Thoracic aorta (tissue), 2 donors: ENCODE measurements around the gene LRP5. TPM values are rescaled to one million over a fixed set of nuclear protein-coding genes. Genes with fewer than 3 reads are reported as not detected.
A peak's percentile ranks its signal among the peaks of the same experiment; 100 is the strongest.

Experiments used
- ATAC-seq: fragments of 150-250 bp; one replicate; pipeline ENCODE4 v1.8.0; 2017; ENCODE audit warnings: low read depth; ENCODE audit not compliant: insufficient number of reproducible peaks, low FRiP score
- DNase-seq: peaks from one replicate; pipeline ENCODE4 v3.0.0-alpha.2; 2020; ENCODE audit warnings: low spot score
- H3K27ac ChIP-seq, 2 donors: fragments of 200-600 bp; sonication (generic); 1 replicate in 1 of 2; 2 replicates in 1 of 2; pipeline ENCODE4 v1.5.1; 2016; ENCODE audit warnings: mild to moderate bottlenecking in 2 of 2, moderate library complexity in 2 of 2
- H3K27me3 ChIP-seq: fragments of 200-600 bp; sonication (generic); replicated peaks from 2 replicates; pipeline ENCODE4 v1.6.0; 2016; ENCODE audit warnings: mild to moderate bottlenecking; ENCODE audit not compliant: insufficient read depth
- H3K36me3 ChIP-seq: fragments of 200-600 bp; sonication (generic); one replicate; pipeline ENCODE4 v1.5.1; 2016
- H3K4me1 ChIP-seq, 2 donors: fragments of 200-600 bp; sonication (generic); 1 replicate in 1 of 2; 2 replicates in 1 of 2; pipeline versions ENCODE4 v1.5.1 to v1.6.0; 2016; ENCODE audit warnings: low read depth in 2 of 2, mild to moderate bottlenecking in 1 of 2; ENCODE audit not compliant: control insufficient read depth in 1 of 2
- H3K4me3 ChIP-seq: fragments of 200-600 bp; sonication (generic); 2 replicates; pipeline ENCODE4 v1.5.1; 2016; ENCODE audit warnings: mild to moderate bottlenecking
- H3K9me3 ChIP-seq: fragments of 200-600 bp; sonication (generic); 2 replicates; pipeline ENCODE4 v1.5.1; 2016
- CTCF ChIP-seq: fragments of 200-600 bp; sonication (generic); IDR thresholded peaks from one replicate; pipeline ENCODE4 v1.5.1; 2019; ENCODE audit warnings: antibody characterized with exemption
- total RNA-seq, 2 donors: library from RNA; depleted of rRNA; stranded (reverse); fragments of >200 nt; gene quantifications; one replicate each; pipeline versions ENCODE4 v1.1.0 to v1.2.3, GENCODE V29; 2016

The LRP5 gene
- total RNA-seq, 2 donors from 2014 or later: 67.2 to 99.1 TPM

- no peaks in the 10 kb centered on the region for H3K27me3 ChIP-seq
- no peak for TF ChIP-seq CTCF
- no peaks in the 10 kb centered on the region for H3K9me3 ChIP-seq
- peak overlapping the region in 1 of 2 donors; percentile 10 for H3K27ac ChIP-seq
- DNase-seq (no peak), ATAC-seq (no peak)
- peaks cover 48% of the 10 kb centered on the region for H3K36me3 ChIP-seq
- H3K4me1 ChIP-seq: peaks cover 6 to 13% of the 10 kb centered on the region in 2 donors
- no peak overlapping the region for H3K4me3 ChIP-seq
These were observed 125.7 kb downstream of the LRP5 start for GRCh38 chr11:68437927-68438657.

GRCh38 chr11:68438658-68439259 lies 126.4 kb downstream of the LRP5 start:
- Histone ChIP-seq H3K27ac (no peak overlapping the region), H3K4me1 (peaks cover 6 to 13% of the 10 kb centered on the region in 2 donors), H3K4me3 (no peak overlapping the region), H3K27me3 (no peaks in the 10 kb centered on the region), H3K36me3 (peaks cover 48% of the 10 kb centered on the region), H3K9me3 (no peaks in the 10 kb centered on the region)
- ATAC-seq (no peak), DNase-seq (no peak)
- no peak for TF ChIP-seq CTCF

GRCh38 chr11:68439355-68440065 lies 127.1 kb downstream of the LRP5 start:
- Histone ChIP-seq H3K27ac (no peak overlapping the region), H3K36me3 (peaks cover 48% of the 10 kb centered on the region), H3K27me3 (no peaks in the 10 kb centered on the region), H3K4me3 (no peak overlapping the region), H3K9me3 (no peaks in the 10 kb centered on the region), H3K4me1 (peaks cover 6 to 13% of the 10 kb centered on the region in 2 donors)
- no peak for DNase-seq
- no peak for ATAC-seq
- no peak for TF ChIP-seq CTCF

GRCh38 chr11:68440224-68440623 lies 127.8 kb downstream of the LRP5 start:
- Histone ChIP-seq H3K36me3 (peaks cover 43% of the 10 kb centered on the region), H3K9me3 (no peaks in the 10 kb centered on the region), H3K27ac (no peak overlapping the region), H3K27me3 (no peaks in the 10 kb centered on the region), H3K4me3 (no peak overlapping the region), H3K4me1 (peaks cover 6 to 13% of the 10 kb centered on the region in 2 donors)
- ATAC-seq (no peak), DNase-seq (no peak)
- no peak for TF ChIP-seq CTCF
